HG03460 (cell line): ENCODE measurements around the gene GPC5.

Source experiments
- ATAC-seq: cut with Tn5 transposase; IDR thresholded peaks from one replicate; pipeline ENCODE4 v1.9.1; 2021; ENCODE audit not compliant: unreplicated experiment

GPC5 gene

GRCh38 chr13:92315265-92315664, 916.8 kb downstream of the GPC5 start:
- ATAC-seq = no peak

DNA sequence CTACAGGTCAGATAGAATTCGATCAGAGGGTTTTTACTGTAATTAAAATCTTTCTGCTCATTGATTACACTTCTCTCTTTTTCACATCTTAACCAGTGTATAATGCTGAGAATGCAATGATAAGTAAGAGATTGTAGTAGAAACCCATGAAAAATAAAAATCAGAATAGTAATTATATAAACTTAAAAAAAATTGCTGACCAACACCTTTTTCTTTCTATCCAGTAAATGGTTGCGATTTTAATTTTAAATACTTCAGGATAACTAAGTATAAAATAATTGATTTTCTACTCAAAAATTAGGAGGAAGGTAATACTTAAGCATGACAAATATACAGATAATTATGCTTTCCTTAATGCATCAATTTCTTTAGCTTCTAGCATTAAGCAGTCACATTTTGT, 917.6 kb downstream of the GPC5 start:
- ATAC-seq = no peak

DNA sequence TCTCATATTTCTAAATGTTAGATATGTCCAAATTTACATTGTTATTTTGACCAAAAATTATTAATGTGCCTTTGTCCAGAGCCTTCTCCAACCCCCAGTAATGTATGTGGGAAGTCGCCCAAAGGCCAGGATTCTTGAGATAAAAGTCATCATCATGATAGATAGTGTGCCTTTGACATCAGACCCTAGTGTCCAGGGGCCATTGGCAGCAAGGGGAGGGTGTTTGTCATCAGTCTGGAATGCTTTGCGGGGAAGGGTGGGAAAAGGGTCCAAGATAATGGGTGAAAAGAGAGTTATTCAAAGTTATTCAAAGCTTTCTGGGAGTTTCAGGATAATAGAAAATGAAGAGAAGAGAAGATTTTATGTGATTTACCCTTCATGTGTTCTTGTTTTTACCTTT, 918.6 kb downstream of the GPC5 start:
- ATAC-seq = no peak

DNA sequence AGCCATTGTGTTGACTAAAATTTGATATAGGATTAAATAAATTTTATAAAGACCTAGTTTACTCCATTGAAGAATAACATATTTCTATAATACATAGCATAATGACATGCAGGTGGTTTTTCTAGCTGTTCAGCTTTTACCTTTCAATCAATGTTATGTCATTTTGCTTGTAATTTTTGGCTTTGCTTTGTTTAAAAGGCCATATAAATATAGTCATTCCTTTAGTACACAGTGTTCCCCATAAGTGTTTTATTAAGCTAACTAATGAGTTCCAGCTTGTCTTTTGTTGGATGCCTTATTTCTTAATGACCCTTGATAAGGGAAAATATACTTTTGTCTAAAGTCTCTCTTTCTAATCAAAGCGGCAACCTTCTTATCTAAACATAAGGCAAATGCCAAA, 921.9 kb downstream of the GPC5 start:
- ATAC-seq = no peak

- no peak for ATAC-seq
Observed at GRCh38 chr13:92321174-92321573, 922.8 kb downstream of the GPC5 start.

DNA sequence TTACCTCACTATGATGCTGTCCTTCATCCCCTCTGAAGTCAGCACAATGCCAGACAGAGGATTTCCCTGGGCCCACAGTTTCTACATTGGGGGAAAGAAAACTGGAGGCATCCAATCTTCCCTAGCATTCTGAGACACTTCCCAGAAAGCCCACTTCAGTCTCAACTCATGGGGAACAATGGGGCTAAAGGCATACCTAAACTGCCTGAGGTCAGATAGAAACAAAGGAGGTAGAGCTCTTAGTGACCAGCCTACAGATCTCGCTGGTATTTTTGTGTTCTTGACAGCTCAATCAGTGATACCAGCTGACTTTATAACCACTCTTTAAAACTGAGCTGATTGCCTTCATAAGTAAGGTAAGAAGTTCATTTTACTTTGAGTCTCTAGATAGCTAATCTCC, 947.2 kb downstream of the GPC5 start:
- ATAC-seq = no peak

DNA sequence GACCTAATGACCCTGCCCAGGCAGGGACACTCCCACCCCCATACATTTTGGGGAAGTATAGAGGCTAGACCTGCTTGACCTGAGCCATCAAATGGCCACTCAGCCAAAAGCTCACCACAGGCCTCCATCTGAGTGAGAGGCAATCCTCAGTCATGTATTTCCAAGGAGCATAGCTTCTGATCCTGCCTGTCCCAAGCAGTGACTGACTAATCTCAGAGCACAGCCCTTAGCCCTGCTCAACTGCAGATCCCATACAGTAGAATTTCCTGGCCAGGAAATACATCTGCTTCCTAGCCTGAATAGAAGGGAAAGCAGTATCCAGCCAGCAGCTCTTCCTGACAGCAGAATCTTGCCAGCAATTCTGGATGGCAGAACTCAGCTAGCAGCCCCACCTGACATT, 947.6 kb downstream of the GPC5 start:
- ATAC-seq = no peak

DNA sequence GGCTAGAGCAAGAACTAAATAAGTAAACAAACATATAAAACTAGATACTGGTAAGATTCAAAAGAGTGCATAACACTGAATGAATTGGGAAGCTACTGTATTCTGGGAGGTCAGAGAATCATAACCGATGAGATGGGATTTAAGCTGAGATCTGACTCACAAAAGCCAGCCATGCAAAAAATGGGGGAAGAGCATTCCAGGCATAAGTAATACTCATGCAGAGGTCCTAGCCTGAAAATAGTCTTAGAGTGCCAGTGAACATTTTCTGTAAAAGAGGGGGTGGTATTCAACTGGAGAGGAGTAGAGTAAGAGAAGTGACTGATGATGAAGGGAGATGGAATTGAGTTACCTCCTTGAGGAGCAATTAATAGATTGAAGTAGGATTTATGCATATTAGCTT, 956.2 kb downstream of the GPC5 start:
- ATAC-seq = no peak

DNA sequence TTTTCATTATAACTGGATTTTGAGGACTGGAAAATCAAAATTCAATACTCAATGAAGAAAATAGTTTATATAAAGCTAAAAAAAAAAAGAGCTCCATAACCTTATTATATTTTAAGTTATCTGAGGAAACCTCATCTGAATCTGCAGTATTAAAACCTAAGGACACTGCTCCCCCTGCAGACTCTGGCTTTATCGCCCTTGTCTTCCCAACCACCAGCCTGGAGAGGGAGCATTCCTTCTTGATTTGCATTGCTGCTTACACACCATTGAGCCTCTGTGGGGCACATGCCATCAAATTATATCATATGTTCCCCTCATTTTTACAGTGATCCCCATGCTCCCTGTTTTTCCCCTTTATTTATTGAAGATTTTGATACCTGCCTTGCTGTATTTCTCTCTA, 956.8 kb downstream of the GPC5 start:
- ATAC-seq = no peak

DNA sequence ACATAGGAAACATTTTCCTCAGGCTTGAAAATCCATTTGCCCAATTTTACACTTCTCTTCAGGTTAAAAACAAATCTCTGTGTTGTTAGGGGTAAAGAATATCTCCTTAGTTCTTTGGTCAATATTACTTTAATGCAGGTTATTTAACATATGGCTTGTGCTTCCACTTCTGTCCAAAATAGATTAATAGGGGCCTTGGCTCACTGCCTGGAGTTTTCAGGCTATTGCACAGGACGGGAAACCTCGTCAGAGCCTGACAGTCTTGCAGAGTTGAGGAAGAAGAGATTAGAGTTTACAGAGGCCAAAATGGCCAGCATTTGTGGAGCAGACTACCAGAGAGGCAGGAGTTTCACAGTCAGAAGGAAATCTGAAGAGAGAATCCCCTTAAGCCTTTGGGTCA, 964.3 kb downstream of the GPC5 start:
- ATAC-seq = no peak

- no peak for ATAC-seq
Observed at GRCh38 chr13:92365904-92366303, 967.5 kb downstream of the GPC5 start.

- ATAC-seq = no peak
Observed at GRCh38 chr13:92377396-92377795, 979.0 kb downstream of the GPC5 start.

DNA sequence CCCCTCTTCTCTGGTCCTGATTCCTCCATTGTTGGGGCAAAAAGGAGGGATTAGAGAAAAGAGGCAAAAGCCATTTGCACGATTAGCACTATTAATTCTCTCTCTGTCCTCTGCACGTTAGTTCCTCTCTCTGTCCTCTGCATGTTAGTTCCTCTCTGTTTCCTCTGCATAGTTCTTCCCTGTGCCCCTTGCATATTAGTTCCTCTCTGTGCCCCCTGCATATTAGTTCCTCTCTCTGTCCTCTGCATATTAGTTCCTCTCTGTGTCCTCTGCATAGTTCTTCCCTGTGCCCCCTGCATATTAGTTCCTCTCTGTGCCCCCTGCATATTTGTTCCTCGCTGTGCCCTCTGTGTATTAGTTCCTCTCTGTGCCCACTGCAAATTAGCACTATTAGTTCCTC, 981.0 kb downstream of the GPC5 start:
- ATAC-seq = no peak

DNA sequence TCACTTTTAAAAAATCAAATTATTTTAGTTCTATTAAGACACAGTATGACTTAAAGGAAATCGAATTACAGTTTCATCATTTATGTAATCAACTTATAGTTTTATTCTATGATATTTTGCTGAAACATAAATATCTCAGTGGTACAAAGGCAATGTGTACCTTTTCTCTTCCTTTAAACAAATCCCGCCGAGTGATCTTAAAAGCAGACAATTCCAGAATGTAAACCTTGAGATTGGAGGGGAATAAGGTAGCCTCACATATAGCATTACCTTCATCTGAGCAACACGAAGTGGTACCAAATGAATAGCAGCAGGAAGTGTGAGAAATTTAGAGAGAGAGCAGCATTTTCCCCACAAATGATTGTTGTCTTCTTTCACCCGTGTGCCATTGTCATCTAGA, 986.0 kb downstream of the GPC5 start:
- no peak for ATAC-seq

GRCh38 chr13:92387245-92387644, 988.8 kb downstream of the GPC5 start:
- ATAC-seq = no peak

DNA sequence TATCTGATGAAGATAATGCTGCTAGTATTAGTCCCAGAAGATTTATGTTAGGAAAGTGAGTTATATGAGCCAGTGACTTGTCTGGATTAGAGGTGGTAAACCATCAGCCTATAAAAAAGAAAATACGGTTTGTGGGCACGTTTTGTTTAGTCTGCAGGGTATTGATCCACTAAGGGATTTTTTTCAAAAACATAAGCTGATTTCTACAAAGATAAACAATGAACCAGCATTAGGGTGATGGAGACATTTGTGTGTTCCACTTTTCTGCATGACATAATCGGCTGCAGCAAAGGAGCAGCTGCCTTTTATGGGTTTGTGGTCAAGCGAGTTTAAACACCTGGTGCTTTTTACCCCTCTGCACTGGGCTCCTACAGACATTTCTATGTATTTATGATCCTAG, 991.8 kb downstream of the GPC5 start:
- no peak for ATAC-seq

DNA sequence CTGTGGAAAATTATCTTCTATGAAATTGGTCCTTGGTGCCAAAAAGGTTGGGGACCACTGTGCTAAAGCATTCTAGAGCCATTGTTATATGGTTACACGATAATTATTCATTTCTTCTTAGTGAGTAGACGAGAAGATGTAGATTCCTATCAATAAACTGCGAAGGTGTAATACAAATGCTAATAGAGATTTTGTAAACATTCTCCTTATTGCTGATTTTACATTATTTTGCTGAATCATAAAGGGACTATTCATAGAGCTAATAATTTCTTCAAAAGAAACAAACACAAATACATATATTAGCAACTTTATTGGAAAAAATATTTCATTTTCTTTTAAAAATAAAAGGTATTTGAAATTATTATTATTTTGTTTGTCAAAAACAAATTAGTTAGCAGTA, 1005.2 kb downstream of the GPC5 start:
- no peak for ATAC-seq

DNA sequence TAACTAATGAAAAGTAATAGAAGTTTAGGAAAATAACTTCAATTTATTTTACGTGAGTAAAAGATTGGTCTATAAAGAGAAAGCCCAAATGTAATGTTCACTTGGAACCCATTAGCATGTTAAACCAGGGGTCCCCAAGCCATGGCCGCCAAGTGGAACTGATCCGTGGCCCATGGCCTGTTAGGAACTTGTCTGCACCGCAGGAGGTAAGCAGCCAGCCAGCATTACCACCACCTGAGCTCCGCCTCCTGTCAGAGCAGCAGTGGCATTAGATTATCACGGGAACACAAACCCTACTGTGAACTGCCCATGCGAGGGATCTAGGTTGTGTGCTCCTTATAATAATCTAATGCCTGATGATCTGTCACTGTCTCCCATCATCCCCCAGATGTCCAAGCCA, 1009.4 kb downstream of the GPC5 start:
- ATAC-seq = no peak

DNA sequence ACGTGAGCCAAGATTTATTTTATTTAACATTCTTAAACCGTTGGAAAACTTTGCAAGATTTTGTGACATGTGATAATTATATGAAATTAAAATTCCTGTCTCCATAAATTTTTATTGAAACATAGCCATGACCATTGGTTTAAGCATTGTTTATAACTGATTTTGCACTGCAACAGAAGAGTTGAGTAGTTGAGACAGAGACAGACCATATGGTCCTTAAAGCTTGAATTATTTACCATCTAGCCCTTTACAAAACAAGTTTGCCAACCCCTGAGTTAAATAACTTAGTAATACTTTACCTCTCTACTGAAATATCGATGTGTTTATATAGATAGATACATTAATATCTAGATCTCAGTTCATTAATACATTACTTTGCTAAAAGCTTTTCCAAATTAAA, 1014.1 kb downstream of the GPC5 start:
- no peak for ATAC-seq

- no peak for ATAC-seq
Observed at GRCh38 chr13:92412996-92413395, 1014.6 kb downstream of the GPC5 start.

DNA sequence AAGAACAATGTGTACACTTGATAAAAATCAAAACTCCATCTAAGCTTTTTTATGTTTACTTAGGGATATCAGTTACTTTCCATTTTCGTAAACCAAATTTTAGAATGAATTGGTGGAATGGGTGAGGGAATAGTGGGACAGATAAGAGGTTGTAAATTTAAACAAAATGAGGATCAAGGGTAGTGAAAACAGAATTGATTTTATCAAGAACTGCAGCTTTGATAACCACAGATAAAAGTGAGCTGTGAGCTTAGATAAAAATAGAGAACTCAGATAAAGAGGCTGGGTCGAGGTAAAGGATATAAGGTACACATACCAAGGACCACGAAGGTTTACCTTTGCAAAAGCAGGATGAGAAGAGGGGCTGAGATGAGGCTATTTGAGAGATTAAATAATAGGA, 1015.0 kb downstream of the GPC5 start:
- no peak for ATAC-seq

- no peak for ATAC-seq
Observed at GRCh38 chr13:92414851-92415250, 1016.4 kb downstream of the GPC5 start.

DNA sequence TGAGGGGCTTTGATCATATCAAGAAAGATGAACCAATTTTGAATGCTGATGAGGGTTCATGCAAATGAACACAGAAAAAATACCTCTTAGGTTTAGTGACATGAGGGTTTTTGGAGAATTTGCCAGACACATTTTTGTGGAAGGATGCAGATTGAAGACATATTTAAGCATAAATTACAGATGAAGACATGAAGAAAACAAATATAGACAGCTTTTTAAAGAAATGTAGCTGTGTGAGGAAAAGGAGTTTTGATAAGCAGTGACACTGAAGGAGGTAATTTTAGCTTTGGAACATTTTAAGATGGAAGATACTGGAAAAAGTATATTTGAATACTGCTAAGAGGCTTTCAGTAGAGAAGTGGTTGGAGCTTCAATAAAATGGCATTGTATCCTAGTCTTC, 1017.4 kb downstream of the GPC5 start:
- no peak for ATAC-seq

GRCh38 chr13:92418818-92419412, 1020.5 kb downstream of the GPC5 start:
- ATAC-seq = no peak
